ENCODE data around the gene DOCK4. TPM values are rescaled to one million over a fixed set of nuclear protein-coding genes. Genes with fewer than 3 reads are reported as not detected.

The DOCK4 gene
- total and polyA plus RNA-seq, 2 of the 8 experiments (the other 6 are each of a cell fraction or from before 2014, with no cell fraction given) = 5.1 to 23.6 TPM

GRCh38 chr7:112233048-112233697 is 27.0 kb upstream of the DOCK4 start (continued):
- TF ChIP-seq RNF2 (IDR thresholded peaks at IDR 0.05; ENCODE audit: borderline replicate concordance, low read depth, low read length, missing control alignments, poor library complexity, severe bottlenecking) = no peak
- TF ChIP-seq RAD21 (IDR thresholded peaks at IDR 0.05 in 1 of 2, conservative IDR thresholded peaks at IDR 0.05 in 1 of 2; ENCODE audit: low read depth in 2 of 2, low read length in 2 of 2) = no peak
- no peak for TF ChIP-seq EP300 (IDR thresholded peaks at IDR 0.05; ENCODE audit: borderline replicate concordance in 1 of 2, low read depth in 2 of 2, low read length in 2 of 2)
- no peak for TF ChIP-seq CHD1 (IDR thresholded peaks at IDR 0.05; ENCODE audit: low read depth, low read length)
- no peak for TF ChIP-seq YY1 (IDR thresholded peaks at IDR 0.05; ENCODE audit: low read depth, low read length)
- TF ChIP-seq JUN (IDR thresholded peaks at IDR 0.05; ENCODE audit: low read depth, low read length) = no peak

Measured in H1 (cell line).